Liver (tissue), 9 donors: ENCODE measurements around the gene TUBG2. TPM values are rescaled to one million over a fixed set of nuclear protein-coding genes. Genes with fewer than 3 reads are reported as not detected.

Experiments
- DNase-seq: peaks from one replicate; pipeline ENCODE4 v3.0.0-alpha.2; 2017; ENCODE audit warnings: low spot score
- H3K27ac ChIP-seq, 2 donors: one replicate each; pipeline ENCODE4 v1.7.0; 2013; ENCODE audit warnings: inconsistent platforms in 2 of 2, low read length in 2 of 2, control low read depth in 1 of 2, low read depth in 1 of 2, mild to moderate bottlenecking in 1 of 2
- H3K27me3 ChIP-seq, 4 donors: one replicate each; pipeline versions ENCODE4 v1.6.1 to v1.7.0; 2013; ENCODE audit warnings: low read length in 3 of 4, inconsistent platforms in 1 of 4, mild to moderate bottlenecking in 1 of 4, moderate library complexity in 1 of 4; ENCODE audit not compliant: control insufficient read depth in 4 of 4, insufficient read depth in 4 of 4
- H3K36me3 ChIP-seq, 4 donors: one replicate each; pipeline versions ENCODE4 v1.6.1 to v1.7.0; 2013; ENCODE audit warnings: low read length in 3 of 4, mild to moderate bottlenecking in 3 of 4, low read depth in 1 of 4, moderate library complexity in 1 of 4; ENCODE audit not compliant: control insufficient read depth in 4 of 4, insufficient read depth in 3 of 4
- H3K4me1 ChIP-seq, 4 donors: one replicate each; pipeline versions ENCODE4 v1.6.1 to v1.7.0; 2013; ENCODE audit warnings: low read length in 3 of 4, mild to moderate bottlenecking in 3 of 4, moderate library complexity in 1 of 4; ENCODE audit not compliant: control insufficient read depth in 4 of 4, insufficient read depth in 4 of 4
- H3K4me3 ChIP-seq, 3 donors: one replicate each; pipeline versions ENCODE4 v1.6.1 to v1.7.0; 2013; ENCODE audit warnings: low read length in 3 of 3, control low read depth in 1 of 3, low read depth in 1 of 3, mild to moderate bottlenecking in 1 of 3
- H3K9ac ChIP-seq, 2 donors: one replicate each; pipeline ENCODE4 v1.7.0; 2013; ENCODE audit warnings: low read length in 2 of 2, mild to moderate bottlenecking in 2 of 2, moderate library complexity in 2 of 2, control low read depth in 1 of 2, low read depth in 1 of 2
- H3K9me3 ChIP-seq, 4 donors: one replicate each; pipeline versions ENCODE4 v1.6.1 to v1.7.0; 2013; ENCODE audit warnings: low read length in 3 of 4; ENCODE audit not compliant: control insufficient read depth in 4 of 4
- ATF3 ChIP-seq: IDR thresholded peaks from 2 replicates; pipeline ENCODE4 v1.6.1; 2016; ENCODE audit warnings: antibody characterized with exemption
- EGR1 ChIP-seq, 2 donors: IDR thresholded peaks; 2 replicates each; pipeline ENCODE4 v1.6.1; 2016 to 2018; ENCODE audit warnings: antibody characterized with exemption in 2 of 2, low read depth in 2 of 2
- FOXA1 ChIP-seq: IDR thresholded peaks from 2 replicates; pipeline ENCODE4 v1.6.1; 2016; ENCODE audit warnings: antibody characterized with exemption
- FOXA2 ChIP-seq: IDR thresholded peaks from 2 replicates; pipeline ENCODE4 v1.6.1; 2016; ENCODE audit warnings: antibody characterized with exemption
- GABPA ChIP-seq, 2 donors: IDR thresholded peaks in 1 of 2; conservative IDR thresholded peaks in 1 of 2; 2 replicates each; pipeline ENCODE4 v1.6.1; 2016; ENCODE audit warnings: antibody characterized with exemption in 2 of 2, mild to moderate bottlenecking in 1 of 2, moderate library complexity in 1 of 2
- HNF4A ChIP-seq, 2 donors: conservative IDR thresholded peaks; 2 replicates each; pipeline ENCODE4 v1.6.1; 2016; ENCODE audit warnings: antibody characterized with exemption in 2 of 2, mild to moderate bottlenecking in 2 of 2
- HNF4G ChIP-seq: IDR thresholded peaks from 2 replicates; pipeline ENCODE4 v1.6.1; 2016; ENCODE audit warnings: antibody characterized with exemption
- JUND ChIP-seq, 2 donors: IDR thresholded peaks; 2 replicates each; pipeline ENCODE4 v1.6.1; 2016; ENCODE audit warnings: antibody characterized with exemption in 2 of 2
- NR2F2 ChIP-seq: IDR thresholded peaks from 2 replicates; pipeline ENCODE4 v1.6.1; 2016; ENCODE audit warnings: antibody characterized with exemption
- RAD21 ChIP-seq, 2 donors: IDR thresholded peaks; 2 replicates each; pipeline ENCODE4 v1.6.1; 2016; ENCODE audit warnings: antibody characterized with exemption in 2 of 2, mild to moderate bottlenecking in 2 of 2
- REST ChIP-seq: IDR thresholded peaks from 2 replicates; pipeline ENCODE4 v1.6.1; 2016; ENCODE audit warnings: antibody characterized with exemption, mild to moderate bottlenecking
- RXRA ChIP-seq, 2 donors: IDR thresholded peaks; 2 replicates each; pipeline ENCODE4 v1.6.1; 2017 to 2018; ENCODE audit warnings: antibody characterized with exemption in 2 of 2, mild to moderate bottlenecking in 1 of 2
- SP1 ChIP-seq: IDR thresholded peaks from 2 replicates; pipeline ENCODE4 v1.6.1; 2018; ENCODE audit warnings: antibody characterized with exemption, mild to moderate bottlenecking
- TAF1 ChIP-seq: conservative IDR thresholded peaks from 2 replicates; pipeline ENCODE4 v1.6.1; 2016; ENCODE audit warnings: antibody characterized with exemption, mild to moderate bottlenecking
- YY1 ChIP-seq: IDR thresholded peaks from 2 replicates; pipeline ENCODE4 v1.6.1; 2016; ENCODE audit warnings: antibody characterized with exemption, mild to moderate bottlenecking
- WGBS: extraction: QIAGEN DNeasy Blood & Tissue Kit; methylation state at CpG from one replicate; pipeline ENCODE4 v1.1.7; 2013; 5-methylcytosine and 5-hydroxymethylcytosine counted together
- polyA plus RNA-seq, 2 donors: library from polyadenylated mRNA; stranded (reverse) in 1 of 2; unstranded in 1 of 2; fragments of 200-250 nt in 1 of 2; fragments of >200 nt in 1 of 2; fragmentation: Nextera tagmentation in 1 of 2; extraction: Ambion mirVana in 1 of 2; gene quantifications; one replicate each; pipeline versions ENCODE4 v1.2.1 to v1.2.3, GENCODE V29; 2013 to 2015
- total RNA-seq, 2 donors: library from RNA; depleted of rRNA; stranded (reverse); fragments of >200 nt; gene quantifications; one replicate each; pipeline ENCODE4 v1.2.3, GENCODE V29; 2014
- TF ChIP-seq, protein P1 (sequence below): IDR thresholded peaks from 2 replicates; pipeline ENCODE4 v1.6.1; 2016; ENCODE audit warnings: antibody characterized with exemption
- TF ChIP-seq, protein P2 (sequence below): fragments of 150-350 bp; IDR thresholded peaks from 2 replicates; pipeline ENCODE4 v1.5.1; 2017; ENCODE audit warnings: improper control_type of control experiment, low read depth, low read length; ENCODE audit not compliant: missing input control
- TF ChIP-seq, protein P3 (sequence below): IDR thresholded peaks from 2 replicates; pipeline ENCODE4 v1.6.1; 2016; ENCODE audit warnings: antibody characterized with exemption
- donor health status: healthy.
- donor health status: healthy.
- donor health status: healthy.
- donor health status: healthy.
- donor health status: healthy.

The TUBG2 gene
- total and polyA plus RNA-seq, 4 donors: 1.4 to 10.8 (median 5.0) TPM

GRCh38 chr17:42674755-42675347 is 15.8 kb downstream of the TUBG2 start:
- peak overlapping the region in 1 of 2 donors; percentile 45 for H3K9ac ChIP-seq

DNA sequence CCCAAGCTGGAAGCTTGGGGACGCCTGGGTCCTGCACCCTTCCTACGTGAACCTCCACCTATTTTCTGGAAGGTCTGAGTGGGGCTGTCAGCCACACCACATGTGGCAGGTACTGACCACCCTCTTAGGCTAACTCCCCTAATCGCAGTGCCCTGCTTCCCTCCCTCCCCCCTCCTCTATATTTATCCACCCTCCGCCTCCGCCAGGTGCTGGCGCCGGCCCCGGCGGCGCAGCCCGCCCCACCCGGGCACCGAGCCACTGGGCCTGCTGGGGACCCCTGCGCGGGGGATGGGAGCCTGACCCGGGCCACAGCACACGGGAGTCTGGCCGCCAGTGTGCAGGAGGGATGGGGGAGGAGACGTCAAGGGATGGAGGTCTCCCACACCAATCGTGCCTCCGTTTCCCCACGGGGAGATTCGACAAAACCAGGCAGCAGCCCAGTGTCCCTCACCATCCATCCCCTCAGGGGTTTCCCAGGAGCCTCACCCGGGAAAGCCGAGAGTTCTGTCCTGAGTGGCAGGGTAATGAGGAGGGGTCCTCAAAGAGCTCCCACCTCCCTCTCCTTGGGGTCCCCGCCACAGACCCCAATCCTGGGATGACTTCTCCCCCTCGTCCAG is 16.4 kb downstream of the TUBG2 start:
- TF ChIP-seq, protein P1, sequence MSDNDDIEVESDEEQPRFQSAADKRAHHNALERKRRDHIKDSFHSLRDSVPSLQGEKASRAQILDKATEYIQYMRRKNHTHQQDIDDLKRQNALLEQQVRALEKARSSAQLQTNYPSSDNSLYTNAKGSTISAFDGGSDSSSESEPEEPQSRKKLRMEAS: no peak
- TF ChIP-seq FOXA2 (no peak), RAD21 (IDR thresholded peaks at IDR 0.05) (no peak), SP1 (no peak), NR2F2 (no peak), YY1 (no peak), ATF3 (no peak), JUND (IDR thresholded peaks at IDR 0.05) (no peak), GABPA (IDR thresholded peaks at IDR 0.05 in 1 of 2, conservative IDR thresholded peaks at IDR 0.05 in 1 of 2) (no peak), EGR1 (IDR thresholded peaks at IDR 0.05; ENCODE audit: low read depth in 2 of 2) (no peak), RXRA (IDR thresholded peaks at IDR 0.05) (no peak), TAF1 (no peak), HNF4A (conservative IDR thresholded peaks at IDR 0.05) (no peak), HNF4G (no peak), FOXA1 (no peak), REST (no peak)
- TF ChIP-seq, protein P2, sequence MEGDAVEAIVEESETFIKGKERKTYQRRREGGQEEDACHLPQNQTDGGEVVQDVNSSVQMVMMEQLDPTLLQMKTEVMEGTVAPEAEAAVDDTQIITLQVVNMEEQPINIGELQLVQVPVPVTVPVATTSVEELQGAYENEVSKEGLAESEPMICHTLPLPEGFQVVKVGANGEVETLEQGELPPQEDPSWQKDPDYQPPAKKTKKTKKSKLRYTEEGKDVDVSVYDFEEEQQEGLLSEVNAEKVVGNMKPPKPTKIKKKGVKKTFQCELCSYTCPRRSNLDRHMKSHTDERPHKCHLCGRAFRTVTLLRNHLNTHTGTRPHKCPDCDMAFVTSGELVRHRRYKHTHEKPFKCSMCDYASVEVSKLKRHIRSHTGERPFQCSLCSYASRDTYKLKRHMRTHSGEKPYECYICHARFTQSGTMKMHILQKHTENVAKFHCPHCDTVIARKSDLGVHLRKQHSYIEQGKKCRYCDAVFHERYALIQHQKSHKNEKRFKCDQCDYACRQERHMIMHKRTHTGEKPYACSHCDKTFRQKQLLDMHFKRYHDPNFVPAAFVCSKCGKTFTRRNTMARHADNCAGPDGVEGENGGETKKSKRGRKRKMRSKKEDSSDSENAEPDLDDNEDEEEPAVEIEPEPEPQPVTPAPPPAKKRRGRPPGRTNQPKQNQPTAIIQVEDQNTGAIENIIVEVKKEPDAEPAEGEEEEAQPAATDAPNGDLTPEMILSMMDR: no peak
- TF ChIP-seq, protein P3, sequence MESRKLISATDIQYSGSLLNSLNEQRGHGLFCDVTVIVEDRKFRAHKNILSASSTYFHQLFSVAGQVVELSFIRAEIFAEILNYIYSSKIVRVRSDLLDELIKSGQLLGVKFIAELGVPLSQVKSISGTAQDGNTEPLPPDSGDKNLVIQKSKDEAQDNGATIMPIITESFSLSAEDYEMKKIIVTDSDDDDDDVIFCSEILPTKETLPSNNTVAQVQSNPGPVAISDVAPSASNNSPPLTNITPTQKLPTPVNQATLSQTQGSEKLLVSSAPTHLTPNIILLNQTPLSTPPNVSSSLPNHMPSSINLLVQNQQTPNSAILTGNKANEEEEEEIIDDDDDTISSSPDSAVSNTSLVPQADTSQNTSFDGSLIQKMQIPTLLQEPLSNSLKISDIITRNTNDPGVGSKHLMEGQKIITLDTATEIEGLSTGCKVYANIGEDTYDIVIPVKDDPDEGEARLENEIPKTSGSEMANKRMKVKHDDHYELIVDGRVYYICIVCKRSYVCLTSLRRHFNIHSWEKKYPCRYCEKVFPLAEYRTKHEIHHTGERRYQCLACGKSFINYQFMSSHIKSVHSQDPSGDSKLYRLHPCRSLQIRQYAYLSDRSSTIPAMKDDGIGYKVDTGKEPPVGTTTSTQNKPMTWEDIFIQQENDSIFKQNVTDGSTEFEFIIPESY: no peak
- H3K36me3 ChIP-seq: peaks cover 4 to 19% (median 9%) of the 10 kb centered on the region in 4 donors
- H3K4me3 ChIP-seq: peak overlapping the region; percentile 71 to 87 (median 79)
- peak overlapping the region; percentile 45 to 60 for H3K9ac ChIP-seq
- 3% methylated on average over 27 of the region's 27 CpGs for WGBS
- H3K27ac ChIP-seq: peak overlapping the region; percentile 67 to 76
- no peak for DNase-seq
- H3K27me3 ChIP-seq: no peaks in the 10 kb centered on the region
- no peaks in the 10 kb centered on the region for H3K9me3 ChIP-seq
- H3K4me1 ChIP-seq: peaks cover 16 to 61% (median 33%) of the 10 kb centered on the region in 4 donors

More at GRCh38 chr17:42674755-42675347, 15.8 kb downstream of the TUBG2 start:
- 28% methylated on average over 9 of the region's 9 CpGs for WGBS
- Histone ChIP-seq H3K9me3 (no peaks in the 10 kb centered on the region), H3K36me3 (peaks cover 4 to 20% (median 9%) of the 10 kb centered on the region in 4 donors), H3K27me3 (no peaks in the 10 kb centered on the region), H3K4me3 (peak overlapping the region; percentile 68 to 87 (median 71)), H3K27ac (peak overlapping the region; percentile 67 to 76), H3K4me1 (peaks cover 16 to 55% (median 29%) of the 10 kb centered on the region in 4 donors)
- TF ChIP-seq, protein P3: no peak
- TF ChIP-seq SP1: no peak
- DNase-seq: no peak
